GM21515 (cell line): Measurements from ENCODE around the gene PTPRR.

Experiments used
- ATAC-seq: cut with Tn5 transposase; IDR thresholded peaks from one replicate; pipeline ENCODE4 v1.9.1; 2021; ENCODE audit not compliant: unreplicated experiment

PTPRR gene

DNA sequence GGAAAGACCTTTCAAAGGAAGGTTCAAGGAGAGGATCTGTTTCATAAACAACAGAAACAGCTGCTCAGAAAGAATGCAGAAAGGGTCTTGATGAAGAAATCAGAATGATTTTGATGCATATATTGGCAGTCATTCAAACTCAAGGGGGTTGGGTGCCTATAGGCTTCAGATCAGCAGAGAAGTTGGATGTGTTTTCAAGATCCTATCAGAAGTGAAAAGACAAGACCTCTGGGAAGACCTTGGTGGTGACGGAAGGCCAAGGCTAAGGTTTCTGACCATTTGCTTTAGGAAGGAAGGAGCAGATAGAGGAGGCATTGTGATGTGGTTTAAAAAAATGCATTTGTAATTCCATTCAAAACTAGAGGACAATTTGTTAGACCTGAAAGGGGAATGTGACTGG is 268.1 kb downstream of the PTPRR start:
- ATAC-seq: no peak

DNA sequence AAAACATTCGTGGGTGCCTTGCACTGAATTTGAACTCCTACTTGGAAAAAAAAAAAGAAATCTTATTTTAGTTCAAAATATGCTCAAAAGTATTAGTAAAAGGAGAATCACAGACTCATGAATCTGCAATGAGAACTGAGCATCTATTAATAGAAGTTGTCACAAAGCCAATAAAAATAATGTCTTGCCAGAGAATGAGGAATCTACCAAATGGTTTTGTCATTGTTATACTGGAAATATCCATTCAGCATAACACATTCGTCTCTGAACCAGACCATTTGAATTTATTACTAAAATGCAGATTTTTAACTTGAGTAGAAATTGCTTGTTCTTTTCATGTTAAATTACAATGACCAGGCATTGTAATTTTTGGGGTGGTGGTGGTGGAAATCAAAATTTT is 271.7 kb downstream of the PTPRR start:
- no peak for ATAC-seq

DNA sequence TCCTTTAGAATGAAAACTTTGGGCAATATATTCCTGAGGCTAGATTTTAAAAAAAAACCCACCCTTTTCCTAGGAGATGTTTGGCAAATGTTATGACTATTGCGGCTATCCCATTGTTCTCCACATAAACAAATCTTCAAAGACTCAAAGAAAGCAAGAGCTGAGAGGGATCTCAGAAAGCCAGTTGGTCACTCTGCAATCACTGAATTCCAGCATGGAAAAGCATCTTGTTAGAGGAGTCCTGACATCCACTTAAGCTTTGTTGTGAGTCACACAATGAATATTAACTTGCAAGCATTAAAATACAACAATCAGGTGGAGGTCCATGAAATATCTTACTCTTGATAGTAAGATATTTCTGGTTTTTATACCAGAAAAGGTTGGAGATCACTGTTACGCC is 272.3 kb downstream of the PTPRR start:
- ATAC-seq: no peak

DNA sequence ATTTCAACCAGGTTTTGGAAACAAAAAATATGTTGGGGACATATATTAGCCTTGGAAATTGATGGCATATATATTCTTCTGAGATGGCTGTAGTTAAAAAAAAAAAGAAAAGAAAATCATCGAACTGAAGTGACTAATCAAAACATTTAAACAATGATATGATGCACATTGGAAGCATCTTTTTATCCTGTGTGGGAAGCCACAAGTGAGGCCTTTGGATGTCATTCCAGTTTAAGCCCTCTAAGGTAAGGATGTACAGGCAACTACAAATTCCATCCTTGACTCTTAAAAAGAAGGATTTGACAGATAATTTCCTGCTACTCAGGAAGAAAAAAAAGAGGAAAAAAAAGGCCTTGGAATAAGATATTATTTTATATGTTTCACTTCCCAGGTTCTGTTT is 273.7 kb downstream of the PTPRR start:
- no peak for ATAC-seq

DNA sequence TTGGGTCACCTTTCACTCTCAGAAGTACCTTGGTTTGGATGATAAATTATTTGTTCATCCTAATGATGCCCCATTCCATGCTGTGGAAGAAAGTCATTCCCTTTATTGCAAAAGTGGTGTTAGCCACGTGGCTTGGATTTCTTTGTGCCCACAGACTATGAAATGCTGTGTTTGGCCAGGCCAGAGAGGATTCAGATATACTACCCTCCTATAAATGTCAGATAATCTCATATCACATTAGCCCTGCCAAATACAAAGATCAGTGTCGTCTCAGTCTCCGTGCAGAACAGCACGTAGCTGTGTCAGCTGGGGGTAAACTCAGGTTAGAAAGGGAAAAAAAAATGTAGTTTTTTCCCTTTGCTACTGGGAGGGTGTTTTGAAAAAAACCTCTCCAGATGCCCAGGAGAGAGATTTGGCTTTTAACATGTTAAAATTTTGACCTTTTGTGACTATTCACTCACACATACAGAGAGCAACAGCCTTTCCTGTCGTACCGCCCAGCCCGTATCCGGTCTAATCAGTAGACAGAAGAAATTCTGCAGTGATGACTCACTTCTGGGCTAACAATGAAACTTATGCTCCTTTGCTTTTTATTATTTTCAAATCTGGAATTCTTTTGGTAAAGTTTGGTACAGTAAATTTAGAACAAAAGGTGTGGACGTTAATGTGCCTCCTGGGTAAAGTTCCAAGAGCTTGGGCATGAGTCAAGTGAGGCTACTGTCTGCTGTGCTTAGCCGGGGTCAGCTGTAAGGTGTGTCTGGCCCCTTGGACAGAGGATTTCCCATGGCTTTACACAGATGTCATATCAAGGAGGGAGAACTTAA is 274.8 kb downstream of the PTPRR start:
- no peak for ATAC-seq

DNA sequence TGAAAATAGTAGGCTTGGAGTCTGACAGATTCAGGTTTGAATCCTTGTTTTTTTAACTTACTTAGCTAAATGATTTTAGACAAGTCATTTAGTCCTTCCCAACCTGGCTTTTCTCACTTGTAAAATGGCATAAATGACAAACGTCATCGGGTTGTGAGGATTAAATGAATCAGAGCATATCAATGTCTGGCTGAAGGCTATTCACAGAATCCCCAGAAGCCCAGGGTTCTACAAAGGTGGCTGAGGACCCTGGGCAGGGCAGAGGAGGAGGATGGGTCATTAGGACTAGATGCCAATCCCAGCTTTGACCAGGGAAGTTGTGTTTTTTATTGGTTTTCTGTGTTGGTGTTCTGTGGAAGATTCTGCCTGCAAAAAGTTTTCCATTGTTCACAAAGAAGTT is 275.7 kb downstream of the PTPRR start:
- ATAC-seq: no peak

DNA sequence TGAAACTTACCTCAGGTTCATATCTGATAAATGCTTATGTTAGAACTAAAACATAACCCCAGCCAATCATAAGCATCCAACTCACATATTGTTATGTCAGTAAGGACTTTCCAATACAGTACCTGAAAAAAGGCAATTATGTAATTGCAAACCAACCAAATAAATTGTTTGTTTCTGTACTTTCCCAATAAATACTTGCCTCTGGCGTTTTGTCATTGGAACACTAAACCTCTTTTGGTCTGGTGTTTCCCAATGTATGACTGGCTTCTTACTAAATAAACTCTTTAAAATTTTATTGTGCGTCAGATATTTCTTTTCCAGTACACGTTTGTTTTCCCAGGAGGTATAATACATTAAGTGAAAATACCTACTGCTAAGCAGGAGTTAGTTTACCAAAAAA is 276.6 kb downstream of the PTPRR start:
- no peak for ATAC-seq

DNA sequence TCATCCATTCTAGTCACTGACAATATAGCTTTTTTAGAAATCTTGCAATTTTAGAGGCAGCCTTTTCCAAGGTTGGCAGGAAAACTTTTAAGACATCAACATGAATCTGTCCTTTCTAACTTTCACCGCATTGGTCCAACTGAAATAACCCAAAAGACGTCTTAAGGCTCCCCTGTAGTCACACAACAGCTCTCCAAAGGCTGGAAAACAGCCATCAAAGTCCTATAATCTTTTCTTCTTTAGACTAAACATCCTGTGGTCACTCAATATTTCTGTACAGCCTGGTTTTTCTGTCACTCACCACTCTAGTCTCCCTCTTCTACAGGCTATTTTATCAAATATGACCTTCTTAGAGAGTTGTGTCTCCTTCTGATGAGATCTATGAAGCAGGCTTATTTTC is 278.8 kb downstream of the PTPRR start:
- no peak for ATAC-seq

DNA sequence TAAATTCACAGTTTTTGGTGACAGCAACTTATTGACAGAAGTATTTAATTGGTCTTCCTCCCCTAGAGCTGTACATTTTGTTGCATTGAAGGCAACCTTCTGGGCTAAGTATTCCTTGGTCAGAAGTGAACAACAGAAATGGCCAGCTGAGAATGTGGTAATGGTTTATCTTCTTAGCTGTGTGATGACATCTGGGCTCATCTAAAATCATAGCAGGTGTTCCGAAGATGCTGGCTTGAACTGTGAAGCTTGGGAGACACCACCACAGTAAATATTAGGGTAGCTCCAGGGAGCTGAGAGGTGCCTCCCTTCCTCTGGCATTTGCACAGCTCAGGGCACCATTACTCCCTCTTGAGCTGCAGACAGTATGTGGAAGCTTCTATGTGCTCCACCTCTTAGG is 279.6 kb downstream of the PTPRR start:
- ATAC-seq: no peak

DNA sequence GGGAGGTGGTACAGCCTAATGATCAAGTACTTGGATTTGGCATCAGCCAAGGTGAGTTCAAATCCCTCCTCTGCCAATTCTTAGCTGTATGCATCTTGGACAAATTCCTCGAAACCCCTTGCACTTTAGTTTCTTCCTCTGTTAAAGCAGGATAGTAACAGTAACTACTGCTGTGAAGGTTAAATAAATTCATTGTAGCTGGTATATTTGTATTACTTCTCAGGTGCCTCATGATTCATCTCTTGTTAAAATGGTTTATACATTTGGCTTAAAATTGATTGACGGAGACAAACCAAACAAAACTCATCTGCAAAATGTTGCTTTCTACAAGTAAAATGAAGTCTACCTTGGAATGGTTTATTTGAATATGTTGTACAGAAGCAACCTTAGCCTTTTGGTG is 281.0 kb downstream of the PTPRR start:
- ATAC-seq: no peak

DNA sequence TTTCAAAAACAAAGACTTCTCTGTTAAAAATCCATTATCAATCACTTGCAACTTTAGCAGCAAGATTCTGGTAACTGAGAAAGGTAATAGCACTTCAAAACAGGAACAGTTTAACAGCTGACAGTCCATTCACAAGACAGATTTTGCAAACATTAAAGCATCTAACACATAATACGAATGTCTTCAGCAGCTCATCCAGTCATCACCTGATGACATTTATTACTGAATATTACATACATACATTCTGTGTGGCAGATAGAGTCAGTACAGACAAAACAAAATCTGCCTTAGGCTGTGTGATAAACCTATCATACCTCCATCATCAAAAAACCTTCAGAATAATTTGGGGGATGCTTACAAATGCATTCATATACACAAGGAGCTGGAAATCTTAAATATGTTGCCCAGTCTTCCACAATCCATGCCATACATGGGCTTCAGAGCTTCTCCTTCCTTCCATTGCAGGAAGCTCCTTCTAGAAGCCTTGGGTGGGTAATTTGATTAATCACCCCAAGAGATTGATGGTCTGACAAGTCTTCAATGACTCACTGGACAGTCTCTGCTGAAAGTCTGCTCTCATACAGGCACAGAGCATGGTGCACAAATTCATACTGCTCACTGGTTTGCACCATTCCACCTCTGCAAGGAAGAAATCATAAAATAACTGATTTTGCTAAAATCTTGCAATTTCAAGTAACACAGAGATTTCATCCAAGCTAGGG is 281.7 kb downstream of the PTPRR start:
- ATAC-seq: no peak

DNA sequence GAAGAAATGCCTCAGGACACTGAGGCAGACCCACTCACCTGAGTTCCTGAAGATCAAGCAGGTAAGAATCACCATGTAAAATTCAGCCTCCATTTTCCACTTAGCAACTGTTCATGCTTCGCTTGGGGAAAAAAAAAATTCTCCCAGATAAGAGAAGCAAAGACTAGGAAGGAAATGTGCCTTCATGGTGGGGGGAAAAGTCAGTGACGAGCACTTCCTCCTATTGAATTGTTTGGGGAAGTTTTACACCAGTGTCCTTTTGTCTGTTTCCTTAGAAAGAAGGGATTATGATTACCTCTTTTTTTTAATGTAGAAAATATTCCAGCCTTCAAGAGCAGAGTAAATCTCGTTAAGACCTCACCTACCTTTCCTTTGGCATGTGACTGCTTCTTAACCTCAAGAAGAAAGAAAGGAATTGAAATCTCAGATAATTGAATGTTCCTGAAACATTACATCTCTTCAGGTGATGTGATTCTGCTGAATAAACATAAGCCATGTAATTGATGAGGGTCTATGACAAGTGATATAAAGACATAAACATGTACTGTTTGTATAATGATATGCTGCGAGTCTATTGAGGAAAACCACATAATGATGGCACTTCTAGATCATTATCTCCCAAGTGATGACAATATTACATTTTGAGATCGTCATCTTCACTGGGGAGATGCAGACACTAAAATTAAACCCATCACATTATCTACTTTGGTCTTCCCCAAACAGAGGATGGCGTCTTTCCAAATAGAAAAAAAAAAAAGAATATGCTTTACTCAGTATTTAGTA is 283.0 kb downstream of the PTPRR start, which contains the start of gene PTPRB:
Gene PTPRB, minus strand, starts transcription at position 127 of the 783 bp plus-strand sequence. Its CDS starts 34 bp downstream, at position 93.
- no peak for ATAC-seq

DNA sequence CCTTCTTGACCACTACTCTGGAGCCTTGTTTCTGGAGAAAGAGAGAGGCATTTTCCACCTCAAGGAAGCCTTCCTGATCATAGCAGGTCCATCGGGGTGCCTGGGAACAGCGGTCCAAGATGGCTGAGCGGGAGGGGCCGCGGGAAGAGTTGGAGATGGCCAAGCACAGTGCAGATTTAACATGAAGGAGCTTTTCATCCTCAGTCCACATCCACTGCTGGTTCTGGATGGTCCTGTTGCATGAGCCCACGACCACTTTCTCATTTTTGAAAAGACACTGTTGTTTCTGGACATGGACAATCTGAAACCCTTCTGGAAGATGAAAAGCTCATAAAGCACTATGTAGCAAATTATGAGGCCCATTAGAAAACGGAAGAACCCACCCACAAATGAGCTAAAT is 284.8 kb downstream of the PTPRR start:
- ATAC-seq: no peak

DNA sequence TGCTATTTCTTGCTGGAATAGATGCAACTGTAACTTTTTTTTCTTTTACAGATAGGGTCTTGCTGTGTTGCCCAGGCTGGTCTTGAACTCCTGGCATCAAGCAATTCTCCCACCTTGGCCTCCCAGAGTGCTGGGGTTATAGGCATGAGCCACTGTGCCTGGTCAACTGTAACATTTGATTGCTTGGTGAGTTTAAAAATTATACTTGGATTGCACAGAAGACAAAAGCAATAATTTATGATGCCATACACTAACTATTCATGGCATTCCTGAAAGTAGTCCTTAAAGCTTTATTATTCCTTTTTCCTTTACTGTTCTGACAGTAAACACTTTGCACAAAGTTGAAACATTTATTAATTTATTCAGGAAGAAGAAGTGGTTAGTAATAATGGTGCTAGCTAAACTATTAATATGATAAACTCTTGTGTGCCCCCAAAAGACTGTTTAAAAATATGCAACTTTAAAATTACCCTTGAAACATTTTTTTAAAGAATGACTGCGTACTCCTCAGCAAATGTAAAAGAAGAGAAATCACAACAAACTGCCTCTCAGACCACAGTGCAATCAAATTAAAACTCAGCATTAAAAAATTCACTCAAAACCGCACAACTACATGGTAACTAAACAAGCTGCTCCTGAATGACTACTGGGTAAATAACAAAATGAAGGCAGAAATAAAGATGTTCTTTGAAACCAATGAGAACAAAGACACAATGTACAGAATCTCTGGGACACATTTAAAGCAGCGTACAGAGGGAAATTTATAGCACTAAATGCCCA is 291.6 kb downstream of the PTPRR start:
- ATAC-seq: no peak

DNA sequence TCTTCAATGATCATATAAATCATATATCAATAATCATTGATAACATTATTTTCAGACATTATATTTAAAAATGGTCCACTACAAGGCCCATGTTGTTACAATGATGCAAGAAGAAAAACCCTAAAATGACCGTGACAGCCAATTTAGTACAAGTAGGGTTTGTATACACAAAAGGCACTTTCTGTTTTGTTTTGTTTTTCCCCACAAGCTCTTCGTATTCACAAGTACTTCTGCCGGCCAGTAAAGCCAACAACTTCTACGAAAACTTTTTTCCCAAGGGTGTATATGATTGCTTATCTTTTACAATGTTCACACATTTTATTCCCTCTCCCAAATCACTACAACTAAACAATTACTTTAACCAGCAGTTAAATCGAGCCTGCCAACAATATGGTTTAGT is 292.9 kb downstream of the PTPRR start:
- no peak for ATAC-seq

DNA sequence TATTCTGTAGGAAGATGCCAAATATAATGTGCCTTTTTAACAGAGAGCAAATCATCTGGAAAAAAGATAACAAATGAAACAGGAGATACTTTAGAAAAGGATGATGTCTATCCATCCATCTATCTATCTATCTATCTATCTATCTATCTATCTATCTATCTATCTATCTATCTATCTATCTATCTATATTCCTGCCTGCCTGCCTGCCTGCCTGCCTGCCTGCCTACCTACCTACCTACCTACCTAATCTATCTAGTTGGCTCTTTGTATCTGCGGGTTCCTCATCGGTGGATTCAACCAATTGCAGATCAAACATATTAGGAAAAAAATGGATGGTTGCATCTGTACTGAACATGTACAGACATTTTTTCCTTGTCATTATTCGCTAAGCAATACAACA is 294.4 kb downstream of the PTPRR start:
- no peak for ATAC-seq

DNA sequence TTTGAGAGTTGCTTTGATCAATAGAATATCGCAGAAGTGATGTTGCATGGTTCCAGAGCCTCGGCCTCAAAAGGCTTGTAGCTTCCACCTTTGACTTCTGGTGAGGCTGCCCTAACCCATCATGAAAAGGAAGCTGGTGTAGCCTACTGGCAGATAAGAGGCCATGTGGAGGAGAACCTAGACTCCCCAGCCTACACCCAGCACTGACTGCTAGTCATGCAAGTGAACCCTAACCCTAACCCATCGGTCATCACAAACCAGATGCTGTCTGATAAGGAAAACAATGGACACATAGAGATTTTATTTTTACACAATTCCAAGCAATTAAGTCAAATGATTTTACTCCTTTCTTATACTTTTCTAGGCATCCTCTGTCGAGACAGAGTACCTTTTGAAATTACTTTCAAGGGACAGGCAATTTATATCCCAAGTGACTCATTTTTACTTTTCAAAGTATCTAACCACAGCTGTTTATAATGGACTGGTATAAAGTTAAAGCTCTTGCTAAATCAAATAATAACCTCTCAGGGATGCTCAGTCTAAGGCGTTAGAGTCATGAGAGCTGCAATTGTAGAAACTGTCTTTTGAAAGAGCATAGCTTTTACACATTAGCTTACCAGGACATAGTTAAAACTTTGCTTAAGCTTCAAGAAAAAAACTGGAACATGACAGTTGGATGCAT is 300.9 kb downstream of the PTPRR start:
- no peak for ATAC-seq

DNA sequence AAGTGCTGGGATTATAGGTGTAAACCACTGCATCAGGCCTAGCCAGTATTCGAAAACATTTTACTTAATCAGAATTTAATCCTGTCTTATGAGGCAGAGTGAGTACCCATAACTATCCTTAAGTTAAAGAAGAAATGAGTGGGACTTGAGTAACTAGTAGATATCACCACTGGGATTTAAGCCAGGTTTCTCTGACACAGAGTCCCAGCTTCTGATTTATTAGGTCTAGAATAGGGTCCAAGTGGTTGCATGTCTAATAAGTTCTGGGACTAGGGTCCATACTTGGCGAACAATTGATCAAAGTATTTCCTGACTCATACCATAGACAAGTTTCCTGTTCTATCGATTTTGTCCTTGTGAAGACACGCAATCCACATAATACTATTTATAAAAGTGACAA is 302.2 kb downstream of the PTPRR start:
- ATAC-seq: no peak

DNA sequence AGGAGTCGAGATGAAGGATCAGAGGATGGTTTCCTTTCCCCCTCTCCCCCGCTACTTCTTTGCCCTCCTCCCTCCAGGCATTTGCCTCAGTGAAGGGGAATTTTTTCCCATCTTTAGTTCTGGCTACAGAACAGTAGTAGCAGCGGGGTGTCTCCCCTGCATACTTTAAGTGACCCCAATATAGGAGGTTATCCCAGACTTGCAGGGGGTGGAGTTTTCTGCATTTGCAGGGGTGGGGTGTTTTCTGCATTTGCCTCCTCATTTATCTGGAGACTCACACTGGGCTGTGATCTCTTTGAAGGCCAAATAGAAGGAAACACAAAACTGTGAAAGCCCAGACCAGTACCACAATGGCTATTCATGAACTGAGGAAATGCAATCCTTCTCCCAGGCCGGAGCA is 303.1 kb downstream of the PTPRR start:
- ATAC-seq: no peak

DNA sequence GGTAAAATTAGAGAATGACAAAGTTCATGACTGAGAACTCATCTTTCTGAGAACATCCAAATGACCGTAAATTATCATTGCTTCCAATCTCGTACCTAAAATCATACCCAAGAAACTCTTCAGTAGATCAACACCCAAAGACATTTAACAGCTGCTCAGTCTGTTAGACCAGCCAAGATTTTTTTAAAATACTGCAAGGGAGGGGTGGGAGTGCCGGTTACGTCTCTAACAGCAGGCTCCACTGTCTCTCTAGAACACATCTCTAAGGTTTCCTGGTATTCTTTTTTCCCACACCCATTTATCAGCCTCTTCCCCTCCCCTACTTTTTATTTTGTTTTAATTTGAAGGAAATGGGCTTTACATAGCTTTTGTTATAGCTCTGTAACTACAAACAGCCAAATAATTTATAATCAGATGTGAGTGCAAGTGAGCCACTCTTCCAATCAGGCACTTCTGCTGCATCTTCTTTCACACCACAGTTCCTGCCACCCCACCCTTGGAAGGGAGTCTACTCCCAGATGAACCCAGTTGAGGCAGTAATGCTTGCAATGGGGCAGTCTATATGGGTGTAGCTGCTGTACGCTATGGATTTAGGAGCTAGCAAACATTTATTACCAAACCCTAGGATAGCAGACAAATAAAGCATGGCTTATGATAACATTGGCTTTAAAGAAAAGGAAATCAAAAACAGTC is 305.2 kb downstream of the PTPRR start:
- ATAC-seq: no peak
